MM.1S (cell line): ENCODE measurements around the gene TTLL5.

Experiments
- CTCF ChIP-seq: fragments of 300-600 bp; sonication (generic); IDR thresholded peaks from 2 replicates; pipeline ENCODE4 v1.5.1; 2016; ENCODE audit warnings: antibody characterized with exemption, low read length, mixed read lengths
- EZH2 ChIP-seq: fragments of 300-600 bp; sonication (generic); optimal IDR thresholded peaks from 2 replicates; pipeline ENCODE3; 2017; ENCODE audit warnings: low read depth, mild to moderate bottlenecking, antibody characterized with exemption, low read length, mixed read lengths
- EZH2phosphoT487 ChIP-seq: fragments of 300-600 bp; sonication (generic); IDR thresholded peaks from 2 replicates; pipeline ENCODE4 v1.6.1; 2018; ENCODE audit warnings: antibody characterized with exemption, low read length

GRCh38 chr14:75751296-75751695 lies 90.2 kb downstream of the TTLL5 start:
- no peak for TF ChIP-seq CTCF
- TF ChIP-seq EZH2phosphoT487 = no peak
- no peak for TF ChIP-seq EZH2
